ENCODE results near the gene NECTIN1.

NECTIN1 gene

GRCh38 chr11:119691020-119691666, 37.9 kb downstream of the NECTIN1 start:
- Histone ChIP-seq H3K79me1 (ENCODE audit: low read length) (peaks cover 6% of the 10 kb centered on the region), H3K27me3 (ENCODE audit: insufficient read depth, low read length) (no peaks in the 10 kb centered on the region), H4K12ac (ENCODE audit: low read depth, low read length) (no peak overlapping the region), H3K9me3 (ENCODE audit: insufficient read depth, low read depth, low read length) (no peaks in the 10 kb centered on the region), H2BK5ac (ENCODE audit: low read depth, low read length, poor library complexity) (no peak overlapping the region), H3K14ac (ENCODE audit: low read length) (no peak overlapping the region), H3K18ac (ENCODE audit: low read length) (no peak overlapping the region), H3K23ac (ENCODE audit: low read length) (no peak overlapping the region), H3K9ac (ENCODE audit: low read length) (no peak overlapping the region), H3K4me1 (ENCODE audit: control insufficient read depth in 1 of 2, insufficient read depth in 2 of 2, low read length in 2 of 2) (peaks cover 4 to 11% of the 10 kb centered on the region in 2 experiments), H2BK12ac (ENCODE audit: low read length) (no peak overlapping the region), H3K36me3 (ENCODE audit: control insufficient read depth in 1 of 2, insufficient read depth in 2 of 2, low read length in 2 of 2) (no peaks in the 10 kb centered on the region), H3K4me2 (ENCODE audit: low read length) (no peak overlapping the region), H4K8ac (ENCODE audit: low read depth, low read length) (no peak overlapping the region), H2AFZ (ENCODE audit: insufficient read depth, low read length, poor library complexity) (no peak overlapping the region), H2AK5ac (ENCODE audit: low read length) (no peak overlapping the region), H3K79me2 (ENCODE audit: control insufficient read depth, insufficient read depth, low read length, poor library complexity) (peaks cover 1% of the 10 kb centered on the region), H3K4ac (ENCODE audit: low read depth, low read length) (no peak overlapping the region), H2BK120ac (ENCODE audit: insufficient read depth, low read length, poor library complexity) (no peak overlapping the region), H4K91ac (ENCODE audit: low read depth, low read length) (no peak overlapping the region), H3K4me3 (ENCODE audit: low read depth, low read length) (no peak overlapping the region), H3K27ac (ENCODE audit: low read depth, low read length) (no peak overlapping the region)
- no CpG with 5 or more reads among the region's 9 CpGs for WGBS (ENCODE audit: extremely low coverage, insufficient coverage, insufficient read length)
- DNase-seq: no peak

GRCh38 chr11:119689302-119689701, 39.7 kb downstream of the NECTIN1 start:
- Histone ChIP-seq H4K8ac (ENCODE audit: low read depth, low read length) (no peak overlapping the region), H3K79me2 (ENCODE audit: control insufficient read depth, insufficient read depth, low read length, poor library complexity) (no peaks in the 10 kb centered on the region), H3K18ac (ENCODE audit: low read length) (no peak overlapping the region), H4K12ac (ENCODE audit: low read depth, low read length) (no peak overlapping the region), H3K4ac (ENCODE audit: low read depth, low read length) (no peak overlapping the region), H2AK5ac (ENCODE audit: low read length) (no peak overlapping the region), H2BK120ac (ENCODE audit: insufficient read depth, low read length, poor library complexity) (no peak overlapping the region), H2BK5ac (ENCODE audit: low read depth, low read length, poor library complexity) (no peak overlapping the region), H3K36me3 (ENCODE audit: control insufficient read depth in 1 of 2, insufficient read depth in 2 of 2, low read length in 2 of 2) (no peaks in the 10 kb centered on the region), H3K9ac (ENCODE audit: low read length) (no peak overlapping the region), H3K4me1 (ENCODE audit: control insufficient read depth in 1 of 2, insufficient read depth in 2 of 2, low read length in 2 of 2) (peaks cover 13 to 17% of the 10 kb centered on the region in 2 experiments), H2BK12ac (ENCODE audit: low read length) (no peak overlapping the region), H3K27ac (ENCODE audit: low read depth, low read length) (no peak overlapping the region), H3K4me2 (ENCODE audit: low read length) (no peak overlapping the region), H3K9me3 (ENCODE audit: insufficient read depth, low read depth, low read length) (no peaks in the 10 kb centered on the region), H3K14ac (ENCODE audit: low read length) (no peak overlapping the region), H3K79me1 (ENCODE audit: low read length) (peaks cover 6% of the 10 kb centered on the region), H3K23ac (ENCODE audit: low read length) (no peak overlapping the region), H2AFZ (ENCODE audit: insufficient read depth, low read length, poor library complexity) (no peak overlapping the region), H3K4me3 (ENCODE audit: low read depth, low read length) (no peak overlapping the region), H3K27me3 (ENCODE audit: insufficient read depth, low read length) (no peaks in the 10 kb centered on the region), H4K91ac (ENCODE audit: low read depth, low read length) (no peak overlapping the region)
- WGBS (ENCODE audit: extremely low coverage, insufficient coverage, insufficient read length): no CpG with 5 or more reads among the region's 7 CpGs
- no peak for DNase-seq

DNA sequence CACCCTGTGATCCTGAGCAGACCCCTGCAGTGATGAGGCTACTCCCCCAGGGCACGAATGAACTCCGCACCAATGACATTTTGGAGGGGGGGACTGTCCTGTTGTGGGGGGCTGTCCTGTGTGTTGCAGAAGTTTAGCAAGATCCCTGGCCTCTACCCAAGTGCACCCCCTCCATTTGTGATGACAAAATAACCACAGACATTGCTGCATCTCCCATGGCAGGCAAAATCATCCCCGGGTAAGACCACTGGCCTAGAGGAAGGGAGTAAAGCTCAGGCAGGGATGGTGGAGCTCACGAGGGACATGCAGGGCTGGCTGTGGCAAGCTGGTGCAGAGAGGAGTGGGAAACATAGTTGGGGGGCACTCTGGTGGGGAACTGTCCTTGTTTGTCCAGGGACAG, 40.6 kb downstream of the NECTIN1 start:
- H3K14ac ChIP-seq (ENCODE audit: low read length): no peak overlapping the region
- H4K12ac ChIP-seq (ENCODE audit: low read depth, low read length): no peak overlapping the region
- WGBS (ENCODE audit: extremely low coverage, insufficient coverage, insufficient read length): no CpG with 5 or more reads among the region's 4 CpGs
- peaks cover 4% of the 10 kb centered on the region for H3K79me2 ChIP-seq (ENCODE audit: control insufficient read depth, insufficient read depth, low read length, poor library complexity)
- no peaks in the 10 kb centered on the region for H3K9me3 ChIP-seq (ENCODE audit: insufficient read depth, low read depth, low read length)
- no peak overlapping the region for H3K9ac ChIP-seq (ENCODE audit: low read length)
- H3K4me1 ChIP-seq (ENCODE audit: control insufficient read depth in 1 of 2, insufficient read depth in 2 of 2, low read length in 2 of 2): peaks cover 18 to 25% of the 10 kb centered on the region in 2 experiments
- no peaks in the 10 kb centered on the region for H3K27me3 ChIP-seq (ENCODE audit: insufficient read depth, low read length)
- no peak overlapping the region for H2BK5ac ChIP-seq (ENCODE audit: low read depth, low read length, poor library complexity)
- H3K4me3 ChIP-seq (ENCODE audit: low read depth, low read length): no peak overlapping the region
- H2BK12ac ChIP-seq (ENCODE audit: low read length): no peak overlapping the region
- H4K91ac ChIP-seq (ENCODE audit: low read depth, low read length): no peak overlapping the region
- H3K36me3 ChIP-seq (ENCODE audit: control insufficient read depth in 1 of 2, insufficient read depth in 2 of 2, low read length in 2 of 2): no peaks in the 10 kb centered on the region
- H2AK5ac ChIP-seq (ENCODE audit: low read length): no peak overlapping the region
- no peak overlapping the region for H4K8ac ChIP-seq (ENCODE audit: low read depth, low read length)
- H3K27ac ChIP-seq (ENCODE audit: low read depth, low read length): no peak overlapping the region
- no peak overlapping the region for H2AFZ ChIP-seq (ENCODE audit: insufficient read depth, low read length, poor library complexity)
- no peak overlapping the region for H3K4ac ChIP-seq (ENCODE audit: low read depth, low read length)
- DNase-seq: no peak
- peaks cover 12% of the 10 kb centered on the region for H3K79me1 ChIP-seq (ENCODE audit: low read length)
- H3K4me2 ChIP-seq (ENCODE audit: low read length): no peak overlapping the region
- H2BK120ac ChIP-seq (ENCODE audit: insufficient read depth, low read length, poor library complexity): no peak overlapping the region
- H3K23ac ChIP-seq (ENCODE audit: low read length): no peak overlapping the region
- H3K18ac ChIP-seq (ENCODE audit: low read length): no peak overlapping the region

DNA sequence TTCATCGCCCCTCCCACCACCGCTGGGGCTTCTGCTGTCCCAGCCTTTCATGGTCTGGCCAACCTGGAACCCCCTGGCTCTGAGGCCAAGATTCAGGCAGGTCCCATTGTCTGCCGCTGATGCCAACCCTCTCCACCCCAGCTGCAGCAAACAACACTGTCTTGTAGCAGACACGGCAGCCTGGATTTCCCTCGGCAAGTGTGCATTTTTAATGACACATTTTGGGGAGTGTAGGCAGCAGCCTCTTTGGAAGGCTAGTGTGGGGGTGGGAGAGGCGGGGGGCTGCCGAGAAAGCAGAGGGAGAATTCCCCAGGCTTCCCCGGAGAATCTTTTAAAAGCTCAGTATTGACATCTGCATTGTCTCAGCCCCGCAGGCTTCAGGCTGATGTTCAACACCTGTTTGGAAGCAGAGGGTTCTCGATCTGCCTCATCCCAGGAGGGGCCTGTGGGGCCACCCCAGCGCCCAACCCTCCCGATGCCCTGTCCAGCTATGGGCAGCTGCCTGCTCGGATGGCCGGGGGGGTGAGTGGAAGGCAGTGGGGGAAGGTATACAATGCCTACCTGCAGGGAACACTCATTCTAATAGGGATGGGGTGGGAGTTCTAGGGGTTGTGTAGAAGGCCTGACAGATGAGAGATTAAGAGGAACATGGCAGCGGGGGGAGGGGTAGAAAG, 41.5 kb downstream of the NECTIN1 start:
- Histone ChIP-seq H3K9ac (ENCODE audit: low read length) (no peak overlapping the region), H4K91ac (ENCODE audit: low read depth, low read length) (no peak overlapping the region), H2AK5ac (ENCODE audit: low read length) (no peak overlapping the region), H2AFZ (ENCODE audit: insufficient read depth, low read length, poor library complexity) (no peak overlapping the region), H3K79me2 (ENCODE audit: control insufficient read depth, insufficient read depth, low read length, poor library complexity) (peaks cover 4% of the 10 kb centered on the region), H3K14ac (ENCODE audit: low read length) (no peak overlapping the region), H4K8ac (ENCODE audit: low read depth, low read length) (no peak overlapping the region), H4K12ac (ENCODE audit: low read depth, low read length) (no peak overlapping the region), H3K27me3 (ENCODE audit: insufficient read depth, low read length) (no peaks in the 10 kb centered on the region), H3K4me3 (ENCODE audit: low read depth, low read length) (no peak overlapping the region), H3K27ac (ENCODE audit: low read depth, low read length) (no peak overlapping the region), H3K36me3 (ENCODE audit: control insufficient read depth in 1 of 2, insufficient read depth in 2 of 2, low read length in 2 of 2) (no peaks in the 10 kb centered on the region), H3K18ac (ENCODE audit: low read length) (no peak overlapping the region), H2BK12ac (ENCODE audit: low read length) (no peak overlapping the region), H3K4me2 (ENCODE audit: low read length) (no peak overlapping the region), H3K23ac (ENCODE audit: low read length) (no peak overlapping the region), H3K9me3 (ENCODE audit: insufficient read depth, low read depth, low read length) (no peaks in the 10 kb centered on the region), H3K79me1 (ENCODE audit: low read length) (peaks cover 12% of the 10 kb centered on the region), H2BK5ac (ENCODE audit: low read depth, low read length, poor library complexity) (no peak overlapping the region), H3K4ac (ENCODE audit: low read depth, low read length) (no peak overlapping the region), H3K4me1 (ENCODE audit: control insufficient read depth in 1 of 2, insufficient read depth in 2 of 2, low read length in 2 of 2) (peaks cover 18 to 25% of the 10 kb centered on the region in 2 experiments), H2BK120ac (ENCODE audit: insufficient read depth, low read length, poor library complexity) (no peak overlapping the region)
- no peak for DNase-seq
- WGBS (ENCODE audit: extremely low coverage, insufficient coverage, insufficient read length): no CpG with 5 or more reads among the region's 15 CpGs

Measured in trophoblast cell (in vitro differentiated cells and primary cell).